GM12878 (cell line): ENCODE measurements around the gene SPDYE4. TPM values are rescaled to one million over a fixed set of nuclear protein-coding genes. Genes with fewer than 3 reads are reported as not detected.

Source experiments
- ATAC-seq: fragments of 200-7000 bp; cut with Tn5 transposase; 3 replicates; pipeline ENCODE4 v1.9.1; 2020; ENCODE audit warnings: mild to moderate bottlenecking, moderate library complexity
- BruUV-seq: library from RNA; stranded (reverse); fragments of 400-500 nt; replicated peaks from 2 replicates; lab custom pipeline; 2021; lab: Mats Ljungman, UMichigan
- CTCF ChIA-PET: fragments of 300-600 bp; sonication (Branson Sonifier 250); formaldehyde crosslinking; extraction: SDS; loops from one replicate; lab custom pipeline; 2021; ENCODE audit warnings: inconsistent platforms; lab: Yijun Ruan, JAX
- POLR2A ChIA-PET: fragments of 350-600 bp; formaldehyde crosslinking; extraction: SDS; loops from one replicate; lab custom pipeline; 2021; ENCODE audit warnings: inconsistent platforms; lab: Charles Lee
- RAD21 ChIA-PET: fragments of 300-600 bp; sonication (Branson Sonifier 250); formaldehyde crosslinking; loops from one replicate; lab custom pipeline; 2023; ENCODE audit warnings: antibody characterized with exemption; ENCODE audit not compliant: unreplicated experiment; lab: Charles Lee
- SMC1A ChIA-PET: fragments of 300-600 bp; sonication (Branson Sonifier 250); formaldehyde crosslinking; loops from one replicate; lab custom pipeline; 2023; ENCODE audit not compliant: unreplicated experiment, uncharacterized antibody; lab: Charles Lee
- DNase-seq: peaks from one replicate; pipeline ENCODE4 v3.0.0-alpha.2; 2011; ENCODE audit warnings: low read depth, low spot score
- FAIRE-seq: peaks from 3 replicates; lab custom pipeline; 2011; peaks lifted over from hg19 to GRCh38; lab: Jason Lieb, UNC
- H2AFZ ChIP-seq: 2 replicates; pipeline ENCODE4 v1.6.0; 2011; ENCODE audit warnings: low read depth, low read length, control low read depth; ENCODE audit not compliant: control insufficient read depth
- H3K27ac ChIP-seq: 2 replicates; pipeline ENCODE4 v1.5.1; 2011; ENCODE audit warnings: control low read depth; ENCODE audit not compliant: control insufficient read depth, insufficient read depth
- H3K27me3 ChIP-seq, 2 experiments: replicated peaks in 1 of 2; 2 replicates each; pipeline versions ENCODE4 v1.6.0 to v1.6.1; 2011; ENCODE audit warnings: low read length in 1 of 2; ENCODE audit not compliant: control insufficient read depth in 2 of 2, insufficient read depth in 2 of 2
- H3K36me3 ChIP-seq, 2 experiments: 2 replicates each; pipeline ENCODE4 v1.5.1; 2011; ENCODE audit warnings: low read length in 1 of 2; ENCODE audit not compliant: control insufficient read depth in 2 of 2, insufficient read depth in 2 of 2
- H3K4me1 ChIP-seq: 2 replicates; pipeline ENCODE4 v1.6.1; 2011; ENCODE audit warnings: mild to moderate bottlenecking, low read length, moderate library complexity, mixed read lengths; ENCODE audit not compliant: control insufficient read depth, insufficient read depth
- H3K4me2 ChIP-seq: 2 replicates; pipeline ENCODE4 v1.6.0; 2011; ENCODE audit warnings: control low read depth; ENCODE audit not compliant: control insufficient read depth, insufficient read depth
- H3K4me3 ChIP-seq: fragments of 200-600 bp; sonication (generic); 2 replicates; pipeline ENCODE4 v1.5.1; 2016
- H3K79me2 ChIP-seq: 2 replicates; pipeline ENCODE4 v1.6.0; 2011; ENCODE audit warnings: low read length; ENCODE audit not compliant: control insufficient read depth, insufficient read depth
- H3K9ac ChIP-seq: 2 replicates; pipeline ENCODE4 v1.8.0; 2011; ENCODE audit warnings: low read length, control low read depth, mixed read lengths; ENCODE audit not compliant: control insufficient read depth, insufficient read depth
- H3K9me3 ChIP-seq: replicated peaks from 3 replicates; pipeline ENCODE4 v1.5.1; 2011; ENCODE audit warnings: mild to moderate bottlenecking, low read length; ENCODE audit not compliant: control insufficient read depth, insufficient read depth
- H4K20me1 ChIP-seq: 2 replicates; pipeline ENCODE4 v1.6.0; 2011; ENCODE audit not compliant: control insufficient read depth, insufficient read depth
- BCLAF1 ChIP-seq: fragments of 450-650 bp; IDR thresholded peaks from 2 replicates; pipeline ENCODE4 v1.6.1; 2017; ENCODE audit warnings: antibody characterized with exemption, mild to moderate bottlenecking, moderate library complexity
- PAX5 ChIP-seq: IDR thresholded peaks from 2 replicates; pipeline ENCODE4 v1.6.1; 2011; ENCODE audit warnings: low read depth, low read length, borderline replicate concordance
- SRF ChIP-seq, 2 experiments: IDR thresholded peaks; 2 replicates each; pipeline ENCODE4 v1.6.1; 2011; ENCODE audit warnings: low read depth in 2 of 2, low read length in 2 of 2, mild to moderate bottlenecking in 1 of 2, moderate library complexity in 1 of 2
- WGBS: methylation state at CpG from one replicate; pipeline ENCODE4 v1.1.6; 2016; ENCODE audit warnings: low lambda C conversion rate; ENCODE audit not compliant: insufficient replicate concordance, insufficient coverage; ENCODE audit errors: missing lambda C conversion rate; 5-methylcytosine and 5-hydroxymethylcytosine counted together
- in situ Hi-C: fragments of 300-500 bp; cut with MboI; formaldehyde crosslinking; loops from 9 replicates; pipeline ENCODE4 v1.14.3; 2018; ENCODE audit warnings: mixed read lengths
- intact Hi-C: fragments of 100-400 bp; cut with micrococcal nuclease; formaldehyde crosslinking; loops from one replicate; pipeline ENCODE4 v1.14.2; 2022; ENCODE audit not compliant: unreplicated experiment
- polyA plus RNA-seq, 11 experiments: library from polyadenylated mRNA; depleted of rRNA in 4 of 11; unstranded in 6 of 11; stranded (reverse) in 5 of 11; fragments of >200 nt; fragmentation: Nextera tagmentation in 4 of 11; fragmentation: Illumina TruSeq in 1 of 11; extraction: Ambion mirVana in 4 of 11; extraction: Trizol in 1 of 11; gene quantifications; 1 replicate in 1 of 11; 2 replicates in 10 of 11; pipeline versions ENCODE4 v1.2.1 to v1.2.3, GENCODE V29; 2011 to 2016; ENCODE audit warnings: inconsistent platforms in 2 of 11, missing spikeins in 2 of 11, low read depth in 1 of 11
- total RNA-seq, 4 experiments: library from RNA; depleted of rRNA in 3 of 4; stranded (reverse); fragments of >200 nt in 3 of 4; fragmentation: Illumina TruSeq in 1 of 4; extraction: Trizol in 1 of 4; gene quantifications; 2 replicates each; pipeline versions ENCODE4 v1.2.1 to v1.2.3, GENCODE V29; 2013 to 2021
- TF ChIP-seq, protein P1 (sequence below): fragments of 450-650 bp; formaldehyde crosslinking; IDR thresholded peaks from 2 replicates; pipeline ENCODE4 v1.4.0; 2022; ENCODE audit warnings: mild to moderate bottlenecking, moderate library complexity

SPDYE4 gene
- total and polyA plus RNA-seq, 10 of the 15 experiments (the other 5 are each of a cell fraction or from before 2014, with no cell fraction given): 0.07 to 0.18 TPM; not detected in 8

DNA sequence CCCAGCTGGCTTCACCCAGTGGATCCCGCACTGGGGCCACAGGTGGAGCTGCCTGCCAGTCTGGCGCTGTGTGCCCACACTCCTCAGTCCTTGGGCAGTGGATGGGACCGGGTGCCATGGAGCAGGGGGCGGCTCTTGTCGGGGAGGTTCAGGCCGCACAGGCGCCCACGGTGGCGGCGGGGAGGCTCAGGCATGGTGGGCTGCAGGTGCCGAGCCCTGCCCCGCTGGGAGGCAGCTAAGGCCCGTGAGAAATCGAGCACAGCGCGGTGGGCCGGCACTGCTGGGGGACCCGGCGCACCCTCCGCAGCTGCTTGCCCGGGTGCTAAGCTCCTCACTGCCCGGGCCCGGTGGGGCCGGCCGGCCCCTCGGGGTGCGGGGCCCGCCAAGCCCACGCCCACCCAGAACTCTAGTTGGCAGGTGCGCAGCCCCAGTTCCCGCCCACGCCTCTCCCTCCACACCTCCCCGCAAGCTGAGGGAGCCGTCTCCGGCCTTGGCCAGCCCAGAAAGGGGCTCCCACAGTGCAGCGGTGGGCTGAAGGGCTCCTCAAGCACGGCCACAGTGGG is 40.3 kb downstream of the SPDYE4 start:
- FAIRE-seq: no peak
- POLR2A ChIA-PET: no interaction called here
- H3K9ac ChIP-seq: no peak overlapping the region
- H3K79me2 ChIP-seq: no peaks in the 10 kb centered on the region
- H3K27ac ChIP-seq: no peak overlapping the region
- no peaks in the 10 kb centered on the region; a peak in 1 of 4 replicates for H3K27me3 ChIP-seq
- no peaks in the 10 kb centered on the region for H4K20me1 ChIP-seq
- SMC1A ChIA-PET: no interaction called here
- RAD21 ChIA-PET: no interaction called here
- no peak for DNase-seq
- whole genome bisulfite sequencing: 54% methylated on average over 15 of the region's 37 CpGs
- BruUV-seq: no TSS peak
- CTCF ChIA-PET: no interaction called here
- no peaks in the 10 kb centered on the region for H3K4me1 ChIP-seq
- H3K4me2 ChIP-seq: no peak overlapping the region
- H2AFZ ChIP-seq: no peak overlapping the region
- intact Hi-C loops: no loop called here
- no peaks in the 10 kb centered on the region; the same call in 2 of the 3 replicates for H3K9me3 ChIP-seq
- in situ Hi-C loops: no loop called here
- no peak for ATAC-seq
- H3K36me3 ChIP-seq: no peaks in the 10 kb centered on the region
- no peak for TF ChIP-seq BCLAF1
- no peak for TF ChIP-seq SRF (IDR thresholded peaks at IDR 0.05; ENCODE audit: low read depth in 2 of 2, low read length in 2 of 2)
- TF ChIP-seq PAX5: no peak
- TF ChIP-seq, protein P1, sequence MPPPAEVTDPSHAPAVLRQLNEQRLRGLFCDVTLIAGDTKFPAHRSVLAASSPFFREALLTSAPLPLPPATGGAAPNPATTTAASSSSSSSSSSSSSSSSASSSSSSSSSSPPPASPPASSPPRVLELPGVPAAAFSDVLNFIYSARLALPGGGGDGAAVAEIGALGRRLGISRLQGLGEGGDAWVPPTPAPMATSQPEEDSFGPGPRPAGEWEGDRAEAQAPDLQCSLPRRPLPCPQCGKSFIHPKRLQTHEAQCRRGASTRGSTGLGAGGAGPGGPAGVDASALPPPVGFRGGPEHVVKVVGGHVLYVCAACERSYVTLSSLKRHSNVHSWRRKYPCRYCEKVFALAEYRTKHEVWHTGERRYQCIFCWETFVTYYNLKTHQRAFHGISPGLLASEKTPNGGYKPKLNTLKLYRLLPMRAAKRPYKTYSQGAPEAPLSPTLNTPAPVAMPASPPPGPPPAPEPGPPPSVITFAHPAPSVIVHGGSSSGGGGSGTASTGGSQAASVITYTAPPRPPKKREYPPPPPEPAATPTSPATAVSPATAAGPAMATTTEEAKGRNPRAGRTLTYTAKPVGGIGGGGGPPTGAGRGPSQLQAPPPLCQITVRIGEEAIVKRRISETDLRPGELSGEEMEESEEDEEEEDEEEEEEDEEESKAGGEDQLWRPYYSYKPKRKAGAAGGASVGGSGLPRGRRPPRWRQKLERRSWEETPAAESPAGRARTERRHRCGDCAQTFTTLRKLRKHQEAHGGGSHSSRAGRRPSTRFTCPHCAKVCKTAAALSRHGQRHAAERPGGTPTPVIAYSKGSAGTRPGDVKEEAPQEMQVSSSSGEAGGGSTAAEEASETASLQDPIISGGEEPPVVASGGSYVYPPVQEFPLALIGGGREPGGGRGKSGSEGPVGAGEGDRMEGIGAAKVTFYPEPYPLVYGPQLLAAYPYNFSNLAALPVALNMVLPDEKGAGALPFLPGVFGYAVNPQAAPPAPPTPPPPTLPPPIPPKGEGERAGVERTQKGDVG (CRISPR knock-in tag): no peak
- no peak overlapping the region for H3K4me3 ChIP-seq
